MM.1S (cell line): ENCODE results near the gene SREBF1.

Experiments used
- CTCF ChIP-seq: fragments of 300-600 bp; sonication (generic); IDR thresholded peaks from 2 replicates; pipeline ENCODE4 v1.5.1; 2016; ENCODE audit warnings: antibody characterized with exemption, low read length, mixed read lengths
- EZH2 ChIP-seq: fragments of 300-600 bp; sonication (generic); optimal IDR thresholded peaks from 2 replicates; pipeline ENCODE3; 2017; ENCODE audit warnings: low read depth, mild to moderate bottlenecking, antibody characterized with exemption, low read length, mixed read lengths
- EZH2phosphoT487 ChIP-seq: fragments of 300-600 bp; sonication (generic); IDR thresholded peaks from 2 replicates; pipeline ENCODE4 v1.6.1; 2018; ENCODE audit warnings: antibody characterized with exemption, low read length

DNA sequence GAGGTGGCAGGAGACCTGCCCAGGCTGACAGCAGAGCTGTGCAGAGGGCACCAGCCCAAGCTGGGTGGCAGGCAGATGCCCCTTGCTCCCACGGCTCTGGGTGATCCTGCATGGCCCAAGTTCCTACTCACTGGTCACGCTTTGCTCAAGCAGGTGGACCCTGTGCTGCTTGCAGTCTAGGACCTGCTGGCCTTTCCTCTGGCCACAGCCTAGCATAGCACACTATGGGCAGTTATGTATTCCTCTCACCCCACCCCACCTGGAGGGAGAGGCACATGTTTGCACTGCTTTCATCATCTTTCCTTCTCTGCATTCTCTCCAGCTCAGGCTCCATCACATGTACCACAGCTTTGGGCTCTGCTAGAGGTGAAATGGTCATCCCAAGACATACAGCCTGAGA is 19.6 kb upstream of the SREBF1 start:
- no peak for TF ChIP-seq CTCF
- no peak for TF ChIP-seq EZH2
- TF ChIP-seq EZH2phosphoT487 = no peak
